Stimulated activated CD4-positive, alpha-beta T cell treated with anti-CD3 and anti-CD28 coated beads, Interleukin-4, amount 100 ng/mL, for 24 hours (primary cell): Measurements from ENCODE around the gene SLC35E1.
A peak's percentile ranks its signal among the peaks of the same experiment; 100 is the strongest.

Experiments
- DNase-seq: peaks from one replicate; pipeline ENCODE4 v3.0.0-alpha.2; 2020

Gene SLC35E1

DNA sequence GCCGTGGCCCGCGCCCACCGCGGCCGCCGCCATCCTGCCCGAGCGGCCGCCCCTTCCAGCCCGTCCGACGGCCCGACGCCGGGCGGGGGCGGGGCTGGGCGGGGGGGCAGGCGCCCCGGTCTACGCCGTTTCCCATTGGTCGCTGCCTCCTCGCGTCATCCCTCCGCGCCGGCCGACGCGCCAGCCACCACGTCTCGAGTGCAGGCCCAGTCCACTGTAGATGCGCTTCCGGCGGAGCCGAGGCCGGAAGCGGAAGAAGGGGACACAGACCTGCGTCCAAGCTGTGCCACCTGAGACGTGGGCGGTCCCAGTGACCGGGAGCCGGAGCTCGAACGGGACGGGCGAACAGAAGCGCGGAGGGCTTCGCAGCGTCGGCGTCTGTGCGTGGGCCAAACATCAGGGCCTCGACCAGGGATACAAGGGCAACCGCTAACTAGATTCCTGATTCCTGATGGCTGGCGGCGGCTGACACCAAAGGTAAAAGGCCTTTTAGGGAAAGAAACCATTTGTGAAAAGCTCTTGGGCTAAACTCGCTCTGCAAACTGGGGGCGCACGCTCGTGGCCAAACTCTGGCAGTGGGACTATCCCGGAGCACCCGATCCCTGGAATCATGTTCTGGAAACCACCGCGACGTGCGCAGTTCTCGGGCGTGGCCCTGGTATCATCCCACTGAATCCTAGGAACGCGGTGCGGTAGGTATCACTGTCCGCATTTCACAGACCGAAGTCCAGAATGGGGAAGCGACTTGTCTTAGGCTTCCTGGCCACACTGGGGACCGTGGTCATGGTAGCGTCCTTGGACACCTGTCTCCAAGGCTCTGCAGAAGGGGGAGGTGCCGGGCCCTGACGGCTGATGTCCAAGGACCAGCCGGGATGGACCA lies at the start of gene SLC35E1:
SLC35E1 (minus strand) TSS at position 84 of the 880 bp plus-strand sequence; CDS start at position 33, 51 bp downstream.
- peak; percentile 91 for DNase-seq

DNA sequence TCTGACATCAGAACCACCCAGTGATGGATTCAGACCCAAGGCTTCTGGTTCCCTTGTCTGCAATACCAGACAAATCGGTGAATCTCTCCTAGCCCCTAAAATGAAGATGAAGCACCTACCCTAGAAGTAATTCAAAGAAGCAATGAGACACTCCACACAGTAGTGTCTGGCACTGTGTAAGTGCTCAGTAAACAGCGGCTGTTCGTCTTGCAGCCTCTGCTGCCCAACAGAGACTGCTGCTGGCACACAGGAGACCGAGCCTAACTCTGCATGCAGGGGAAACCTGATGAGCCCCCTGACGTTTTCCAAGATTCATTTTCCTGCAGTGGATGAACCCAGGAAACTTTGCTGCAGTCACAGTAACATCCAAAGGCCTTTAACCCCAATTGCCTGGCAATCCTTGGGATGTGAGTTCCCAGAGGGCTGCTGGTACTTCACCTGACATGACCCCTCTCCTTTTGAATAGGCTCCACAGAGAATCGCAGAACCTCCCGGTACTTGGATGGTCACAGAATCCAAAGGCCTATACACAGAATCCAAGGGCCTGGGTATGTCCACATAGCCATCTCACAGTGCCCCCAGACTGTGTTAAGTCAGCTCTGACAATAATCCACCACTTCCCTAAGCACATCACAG lies 49.1 kb upstream of the SLC35E1 start:
- DNase-seq: no peak

DNA sequence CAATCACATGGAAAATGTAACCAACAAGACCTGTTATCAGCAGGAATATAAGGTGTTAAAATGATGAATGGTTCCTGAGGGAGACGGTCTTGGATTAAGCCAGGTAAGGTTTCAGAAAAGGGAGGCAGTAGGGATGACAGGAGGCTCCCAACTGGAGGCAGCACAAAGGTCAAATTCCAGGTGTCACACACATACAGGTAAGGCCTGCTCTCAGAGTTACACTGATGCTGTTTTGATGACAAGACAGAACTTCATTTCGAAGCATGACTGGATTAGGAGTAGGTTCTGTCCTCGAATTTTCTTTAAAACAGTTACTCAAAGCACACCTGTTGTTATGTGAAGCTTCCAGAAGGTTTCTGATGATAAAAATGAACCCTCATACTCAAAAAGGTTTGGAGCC lies 48.4 kb upstream of the SLC35E1 start:
- DNase-seq: no peak

DNA sequence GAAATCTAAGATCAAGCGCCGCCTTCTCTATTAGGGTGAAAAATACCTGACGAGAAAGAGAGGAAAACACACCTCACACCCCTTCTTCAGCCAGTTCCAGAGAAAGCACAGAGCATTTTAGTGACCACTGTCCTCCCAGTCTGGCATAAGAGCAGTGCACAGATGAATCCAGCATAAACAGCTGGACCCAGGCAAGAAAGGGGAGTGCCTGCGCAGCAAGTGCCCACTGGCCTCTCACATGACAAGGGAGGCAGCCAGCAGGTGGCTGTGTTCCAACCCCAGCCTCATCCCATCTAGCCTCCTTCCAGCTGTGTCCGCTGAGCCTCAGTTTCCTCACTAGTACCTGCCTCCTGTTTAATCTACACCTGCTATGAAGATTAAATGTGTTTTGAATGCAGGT lies 47.8 kb upstream of the SLC35E1 start:
- no peak for DNase-seq

DNA sequence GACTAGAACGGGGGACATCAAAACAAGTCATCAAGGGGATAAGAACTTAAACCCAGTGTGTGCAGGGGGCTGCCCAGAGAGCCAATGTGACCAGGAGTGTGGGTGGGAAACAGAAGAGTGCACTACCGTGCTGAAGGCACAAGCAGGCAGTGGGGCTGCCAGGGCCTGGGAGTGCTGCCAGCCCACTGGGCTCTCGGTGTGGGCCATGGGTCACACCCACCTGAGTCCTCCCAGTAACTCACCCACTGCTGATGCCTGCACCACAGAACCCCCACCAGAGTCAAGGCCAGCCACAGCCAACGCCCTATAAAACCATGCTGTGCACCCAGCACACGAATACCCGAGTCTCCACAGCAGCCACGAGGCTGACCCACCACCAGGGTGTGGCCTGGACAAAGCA lies 47.2 kb upstream of the SLC35E1 start:
- no peak for DNase-seq

DNA sequence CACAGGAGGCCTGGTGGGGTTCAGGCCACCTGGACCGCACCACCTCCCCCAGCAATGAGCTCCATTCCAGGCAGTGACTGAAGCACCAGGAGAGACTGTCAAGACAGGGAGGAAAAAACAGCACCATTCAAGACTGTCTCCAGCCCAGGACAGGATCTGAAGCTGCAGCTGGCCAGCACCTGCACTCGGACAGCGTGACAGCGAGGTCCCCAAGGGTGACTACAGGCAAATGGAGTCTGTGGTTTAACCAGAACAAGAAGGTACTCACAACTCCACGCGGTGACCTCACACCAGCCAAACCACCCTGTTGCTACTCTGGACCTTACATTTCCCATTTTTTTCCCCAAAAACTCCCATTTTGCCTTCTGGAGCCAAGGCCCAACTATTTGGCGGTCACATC lies 46.0 kb upstream of the SLC35E1 start:
- no peak for DNase-seq

DNA sequence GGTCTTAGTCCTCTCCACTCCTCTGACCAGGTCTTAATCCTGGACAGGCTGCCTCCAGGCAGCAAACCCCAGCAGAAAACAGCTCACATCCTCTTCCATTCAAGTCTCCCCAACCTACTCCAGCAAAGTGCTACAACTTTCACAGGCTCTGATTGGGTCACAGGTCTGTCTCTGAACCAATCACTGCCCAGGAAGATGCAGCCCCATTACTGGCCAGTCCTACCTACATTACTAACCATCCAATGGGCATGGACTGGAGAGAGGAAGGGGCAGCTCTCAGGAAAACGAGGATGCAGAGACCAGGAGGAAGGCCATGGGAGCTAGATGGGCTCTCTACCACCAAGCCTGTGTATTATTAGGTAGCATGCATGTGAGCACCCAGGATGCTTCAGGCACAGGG lies 43.6 kb upstream of the SLC35E1 start:
- no peak for DNase-seq

DNA sequence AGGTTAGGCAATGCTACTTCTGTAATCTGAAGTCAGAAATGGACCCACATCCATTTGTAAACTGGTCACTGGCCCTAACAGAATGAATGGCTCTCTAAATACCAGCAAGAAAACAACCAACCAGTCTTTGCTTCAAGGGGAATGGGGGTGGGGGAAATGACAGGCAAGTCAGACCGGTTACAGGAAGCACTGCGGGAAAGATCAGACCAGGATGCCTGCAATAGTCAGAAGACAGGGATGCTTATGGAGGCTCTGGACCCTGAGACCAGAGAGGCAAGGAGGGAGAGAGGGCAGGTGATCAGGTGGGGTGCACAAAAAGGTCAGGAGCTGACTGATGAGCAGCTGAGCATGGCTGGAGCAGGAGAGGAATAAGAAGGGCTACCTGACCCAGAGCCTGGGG lies 42.7 kb upstream of the SLC35E1 start:
- no peak for DNase-seq

DNA sequence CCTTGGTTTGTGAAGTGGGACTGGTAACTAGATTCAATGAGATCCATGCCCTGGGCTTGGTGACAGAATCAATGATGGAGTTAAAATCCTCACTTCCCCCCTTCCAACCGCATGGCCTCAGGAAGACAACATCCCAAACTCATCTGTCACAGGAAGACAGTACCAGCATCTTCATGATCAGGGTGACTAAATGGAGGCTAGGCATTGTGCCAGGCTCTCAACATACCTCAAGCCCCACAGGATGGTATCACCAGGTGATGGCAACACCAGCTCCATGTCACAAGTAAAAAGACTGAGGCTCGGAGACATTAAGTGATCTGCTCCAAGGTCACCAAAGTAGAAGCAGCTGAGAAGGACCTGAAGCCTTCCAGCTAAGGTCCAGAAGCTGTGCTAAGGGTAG lies 41.6 kb upstream of the SLC35E1 start:
- DNase-seq: no peak

DNA sequence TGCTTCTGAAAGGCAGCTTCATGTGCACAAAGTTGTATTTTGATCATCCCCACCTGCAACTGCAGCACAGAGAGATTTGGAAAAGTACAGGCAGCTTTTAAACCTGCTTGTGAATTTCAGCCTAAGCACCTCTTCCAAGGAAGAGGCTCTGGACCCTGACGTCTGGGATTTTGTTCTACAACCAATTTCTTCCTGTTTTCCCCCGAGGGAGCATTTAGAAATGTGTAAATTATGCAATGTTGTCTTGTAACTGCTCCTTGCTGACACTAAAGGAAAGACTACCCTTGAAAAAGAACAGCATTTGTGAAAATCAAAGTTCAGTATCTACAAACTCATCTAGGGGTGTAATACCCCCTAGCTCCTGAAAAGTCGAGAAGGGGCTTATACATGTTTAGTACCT lies 40.4 kb upstream of the SLC35E1 start:
- DNase-seq: no peak

DNA sequence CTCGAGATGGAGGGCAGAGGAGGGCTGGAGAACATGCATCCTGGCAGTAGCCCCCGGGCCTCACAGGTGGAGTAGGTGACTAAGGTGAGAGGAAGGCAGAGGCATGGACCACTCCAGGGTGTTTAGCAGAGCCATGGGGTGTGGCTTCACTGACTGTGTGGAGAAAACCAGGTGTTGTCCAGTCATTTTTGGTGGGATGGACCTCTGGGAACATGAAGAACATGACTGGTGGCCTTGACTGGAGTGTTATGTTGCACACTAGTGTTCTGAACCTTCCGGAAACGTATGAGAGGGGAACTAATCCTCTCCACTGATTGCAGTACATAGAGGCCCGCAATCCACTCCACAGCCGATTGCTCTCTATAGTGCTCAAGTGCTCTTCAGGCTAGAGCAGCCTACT lies 38.9 kb upstream of the SLC35E1 start:
- DNase-seq: no peak

DNA sequence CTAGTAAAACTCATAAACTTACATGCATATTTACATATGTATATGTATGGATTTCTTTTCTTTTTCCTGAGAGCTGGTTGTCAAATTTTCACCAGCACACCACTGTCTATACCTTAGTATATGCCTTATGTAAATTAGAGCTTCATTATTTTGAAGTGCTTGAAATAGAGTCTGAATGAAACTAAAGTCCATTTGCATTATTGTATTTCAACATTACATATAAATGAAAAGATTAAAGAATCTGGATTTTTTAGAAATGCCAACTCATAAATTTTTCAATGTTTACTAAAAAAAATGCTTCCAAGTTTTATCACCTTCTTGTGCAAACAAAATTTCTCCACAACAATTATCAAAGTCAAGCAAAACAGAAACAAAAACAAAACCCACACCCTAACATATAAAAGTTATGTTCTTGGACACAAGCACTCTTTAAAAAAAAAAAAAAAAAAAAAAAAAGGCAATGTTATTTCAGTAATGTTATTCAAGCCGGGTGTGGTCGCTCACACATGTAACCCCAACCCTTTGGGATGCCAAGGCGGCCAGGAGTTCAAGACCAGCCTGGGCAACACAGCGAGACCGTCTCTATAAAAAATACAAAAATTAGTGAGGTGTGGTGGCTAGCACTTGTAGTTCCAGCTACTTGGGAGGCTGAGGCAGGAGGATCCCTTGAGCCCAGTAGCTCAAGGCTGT lies 37.4 kb upstream of the SLC35E1 start:
- no peak for DNase-seq

DNA sequence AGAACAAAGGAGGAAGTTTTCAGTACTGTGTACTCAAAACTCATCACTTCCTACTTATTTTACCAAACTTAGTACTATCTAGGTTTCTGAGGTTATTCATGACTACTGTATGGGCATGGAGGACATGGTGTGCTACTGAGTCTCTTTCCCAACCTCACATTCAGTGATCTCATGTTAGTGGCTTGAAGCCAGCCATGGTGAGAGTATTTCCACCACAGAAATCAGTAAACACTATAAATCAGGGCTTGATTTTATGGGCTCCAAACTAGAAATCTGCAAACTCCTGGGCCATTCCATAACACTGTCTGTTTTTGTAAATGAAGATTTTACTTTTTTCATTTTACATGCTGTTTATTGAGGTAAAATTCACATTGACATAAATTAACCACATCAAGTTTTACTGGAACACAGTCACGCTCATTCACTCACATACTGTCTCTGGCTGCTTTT lies 36.1 kb upstream of the SLC35E1 start:
- DNase-seq: no peak

DNA sequence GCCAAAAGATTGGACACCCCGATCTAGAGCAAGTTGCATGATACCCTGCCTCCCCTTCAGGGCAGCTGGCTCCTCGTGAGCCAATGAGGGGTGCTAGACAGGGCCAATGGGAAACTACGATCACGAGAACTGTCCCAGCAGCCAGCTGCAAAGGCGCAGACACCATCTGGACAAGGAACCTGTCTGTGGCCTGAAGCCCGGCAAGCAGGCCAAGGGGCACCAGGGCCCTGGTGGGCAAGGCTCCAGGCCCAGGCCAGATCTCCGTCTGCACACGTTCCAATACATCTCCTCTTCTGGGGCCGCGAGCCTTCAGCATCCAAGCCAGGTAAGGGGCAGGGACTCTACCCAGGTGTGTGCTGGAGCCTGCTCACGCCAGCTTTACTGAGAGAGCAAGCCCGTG lies 35.6 kb upstream of the SLC35E1 start:
- no peak for DNase-seq

DNA sequence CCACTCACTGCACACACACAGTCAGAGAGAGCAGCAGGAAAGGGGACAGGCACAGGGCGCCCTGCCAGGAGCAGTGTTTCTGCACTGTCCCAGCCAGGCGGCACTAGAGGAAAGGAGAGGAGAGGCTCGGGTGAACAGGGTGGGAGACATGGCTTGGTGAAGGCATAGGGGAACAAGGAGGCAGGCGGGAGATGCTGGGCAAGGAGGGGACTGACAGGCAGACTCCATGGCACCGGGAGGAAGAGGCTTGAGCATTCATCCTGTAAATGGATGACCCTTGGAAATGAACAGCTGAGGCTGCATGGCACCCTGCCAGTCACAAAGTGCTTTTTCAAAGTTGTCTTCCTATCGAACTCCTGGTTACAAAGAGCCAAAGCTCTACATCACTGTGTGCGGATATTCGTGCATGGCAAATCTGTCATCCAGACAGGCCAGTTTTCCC lies 33.4 kb upstream of the SLC35E1 start:
- no peak for DNase-seq

DNA sequence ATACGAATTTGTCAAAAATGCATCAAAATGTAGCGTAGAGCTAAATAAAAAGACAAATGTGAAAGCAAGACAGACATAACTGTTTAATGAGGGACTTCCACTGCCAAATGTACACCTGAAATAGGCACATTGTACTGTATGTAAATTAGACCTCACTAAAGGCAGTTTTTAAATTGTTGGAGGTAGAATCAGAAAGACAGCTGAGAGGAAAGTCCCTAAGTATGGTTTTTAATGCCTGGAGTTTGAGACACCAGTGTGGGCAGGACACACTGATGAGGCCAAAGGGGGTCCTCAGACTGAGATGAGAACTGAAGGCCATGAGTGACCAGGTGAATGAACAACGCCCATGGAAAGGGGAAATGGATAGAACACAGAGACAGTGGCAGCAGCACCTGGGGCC lies 32.9 kb upstream of the SLC35E1 start:
- no peak for DNase-seq

DNA sequence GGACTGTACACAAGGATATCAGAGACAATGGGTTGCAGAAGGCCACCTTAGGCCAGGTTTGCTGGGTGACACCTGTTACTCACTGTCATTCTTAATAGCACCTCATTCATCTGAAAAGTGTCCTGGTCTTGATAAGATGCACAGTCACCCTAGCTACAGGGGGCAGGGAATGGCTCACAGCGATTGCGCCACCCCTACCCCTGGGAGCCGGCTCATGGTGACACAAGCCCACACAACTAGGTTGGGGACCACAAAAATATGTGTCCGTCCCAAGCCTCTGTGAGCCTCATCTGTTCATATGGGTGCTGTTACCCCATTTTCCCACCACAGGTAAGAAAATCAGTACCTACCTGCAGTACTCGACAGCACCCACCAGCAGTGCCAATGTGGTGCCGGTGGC lies 32.4 kb upstream of the SLC35E1 start:
- DNase-seq: no peak

DNA sequence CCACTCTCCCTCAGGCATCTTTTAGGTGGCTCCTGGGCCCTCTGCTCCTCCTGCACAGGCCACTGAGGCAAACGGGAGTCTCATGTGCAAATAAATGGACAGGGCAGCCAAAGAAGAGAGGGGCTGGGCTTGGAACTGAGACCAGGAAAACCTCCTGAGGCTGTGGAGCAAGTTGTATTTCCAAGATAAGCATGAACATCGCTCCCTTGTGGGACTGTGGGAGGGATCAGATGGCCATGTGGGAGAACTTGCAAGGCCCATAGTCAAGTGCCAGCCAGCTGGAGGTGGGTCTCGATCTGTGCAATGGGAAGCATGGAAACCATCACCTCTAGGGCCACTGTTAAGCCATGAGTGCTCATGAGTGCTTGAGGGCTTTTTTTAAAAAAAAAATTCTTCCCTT lies 30.9 kb upstream of the SLC35E1 start:
- no peak for DNase-seq

DNA sequence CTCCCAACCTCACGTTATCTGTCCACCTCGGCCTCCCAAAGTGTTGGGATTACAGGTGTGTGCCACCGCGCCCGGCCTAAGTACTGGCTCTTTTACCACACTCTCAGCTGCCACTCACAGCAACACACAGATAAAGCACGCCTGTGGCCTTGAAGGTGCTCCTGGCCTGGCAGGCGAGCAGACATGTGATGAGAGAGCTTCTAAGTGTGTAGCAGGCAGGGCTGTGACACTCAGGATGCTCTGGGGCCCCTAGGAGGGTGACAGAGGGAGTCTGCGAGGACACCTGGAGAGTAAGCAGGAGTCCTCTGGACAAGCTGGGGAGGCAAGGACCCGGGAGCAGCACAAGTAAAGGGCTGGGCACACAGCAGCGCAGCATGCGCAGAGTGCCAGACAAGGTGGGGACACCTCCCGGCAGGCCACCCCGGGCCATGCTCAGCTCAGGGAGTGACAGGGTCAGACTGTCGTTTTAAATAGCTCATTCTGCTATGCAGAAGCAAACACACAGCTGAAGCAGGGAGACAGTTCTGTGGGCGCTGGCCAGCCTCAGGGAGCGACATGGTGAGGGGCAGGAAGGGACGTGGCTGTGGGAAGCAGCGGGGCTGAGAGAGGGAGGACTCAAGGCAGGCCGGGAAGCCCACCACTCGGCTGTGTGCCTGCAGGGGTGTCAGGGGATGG lies 29.3 kb upstream of the SLC35E1 start:
- DNase-seq: no peak

DNA sequence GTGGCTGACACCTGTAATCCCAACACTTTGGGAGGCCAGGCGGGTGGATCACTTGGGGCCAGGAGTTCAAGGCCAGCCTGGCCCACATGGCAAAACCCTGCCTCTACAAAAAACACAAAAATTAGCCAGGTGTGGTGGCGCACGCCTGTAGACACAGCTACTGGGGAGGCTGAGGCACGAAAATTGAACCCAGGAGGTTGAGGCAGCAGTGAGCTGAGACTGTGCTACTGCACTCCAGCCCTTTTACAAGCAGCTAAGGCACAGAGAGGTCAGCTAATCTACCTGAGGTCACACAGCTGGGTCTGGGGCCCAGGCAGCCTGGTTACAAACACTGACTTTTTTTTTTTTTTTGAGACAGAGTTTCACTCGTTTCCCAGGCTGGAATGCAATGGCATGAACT lies 28.6 kb upstream of the SLC35E1 start:
- no peak for DNase-seq

DNA sequence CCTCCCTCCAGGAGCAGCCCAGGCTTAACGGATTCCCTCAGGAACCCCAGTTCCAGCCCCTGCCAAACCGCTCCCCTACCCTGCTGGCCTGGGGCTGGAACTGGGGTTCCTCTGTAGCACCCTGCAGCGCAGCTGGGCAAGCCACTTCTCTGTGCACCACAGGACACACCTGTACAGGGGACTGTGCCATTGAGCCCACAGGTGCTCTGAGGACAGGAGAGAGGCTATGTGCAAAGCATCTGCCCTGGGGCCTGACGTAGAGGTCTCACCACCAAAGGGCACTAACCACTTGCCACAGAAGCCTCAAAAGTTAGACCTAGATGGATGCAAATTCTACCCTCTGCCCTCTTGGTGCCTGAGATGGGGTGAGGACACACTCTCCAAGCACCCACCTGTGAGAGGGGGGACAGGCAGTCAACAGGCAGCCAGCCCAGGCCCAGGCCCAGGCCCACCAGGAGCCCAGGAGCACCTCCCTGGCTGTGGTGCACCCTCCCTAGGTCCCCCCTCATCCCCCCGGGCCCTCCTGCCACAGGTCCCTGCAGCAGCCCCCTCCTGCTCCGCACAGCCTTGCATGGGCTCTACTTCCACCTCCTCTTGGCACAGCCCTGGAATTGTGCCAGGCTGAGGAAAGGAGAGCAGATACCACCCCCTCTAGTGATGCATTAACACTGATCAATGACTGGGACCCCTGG lies 27.6 kb upstream of the SLC35E1 start:
- no peak for DNase-seq

DNA sequence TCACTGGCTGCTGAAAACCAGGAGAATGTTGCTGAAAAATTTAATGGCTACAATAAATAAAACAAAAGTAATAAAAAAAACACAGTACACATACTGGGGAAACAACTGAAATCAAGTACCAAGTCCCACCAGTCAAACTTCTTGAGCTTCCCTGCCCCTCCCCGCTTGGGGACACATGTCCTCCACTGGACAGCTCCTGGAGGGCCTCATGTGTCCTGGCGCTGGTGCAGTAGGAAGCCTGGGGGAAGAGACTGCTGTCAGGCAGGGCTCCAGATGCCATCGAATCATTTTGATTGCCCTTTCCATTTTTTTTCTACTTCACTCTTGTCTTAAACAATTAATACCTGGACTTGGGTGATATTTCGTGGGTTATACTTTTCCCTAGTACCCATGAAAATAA lies 26.6 kb upstream of the SLC35E1 start:
- DNase-seq: no peak

DNA sequence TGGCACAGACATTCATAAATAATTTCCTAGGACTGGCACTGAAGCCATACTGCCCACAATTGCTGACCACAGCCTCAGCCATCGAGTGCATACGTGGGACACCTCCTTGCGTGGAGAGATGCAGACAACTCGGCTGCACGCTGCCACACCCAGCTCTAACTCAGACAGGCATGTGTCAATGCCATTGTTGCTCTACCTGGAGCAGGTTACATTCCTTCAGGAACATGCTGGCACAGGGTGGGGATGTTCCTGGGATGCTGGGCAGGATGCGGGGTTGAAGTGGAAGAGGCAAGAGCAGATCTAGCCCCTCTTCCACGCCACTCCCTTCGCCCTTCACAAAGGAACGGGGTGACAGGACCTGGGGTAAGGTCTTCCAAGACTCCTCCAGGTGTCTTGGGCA lies 24.2 kb upstream of the SLC35E1 start:
- no peak for DNase-seq
